Astrocyte of the cerebellum (primary cell): ENCODE results near the gene TMEM147.

Experiments used
- DNase-seq: peaks from one replicate; pipeline ENCODE4 v3.0.0-alpha.2; 2011; ENCODE audit warnings: low read depth
- H3K4me3 ChIP-seq: 2 replicates; pipeline ENCODE4 v1.5.1; 2011; ENCODE audit warnings: mild to moderate bottlenecking, low read depth, low read length, moderate library complexity
- in situ Hi-C: cut with HindIII; loops from 2 replicates; pipeline ENCODE4 v1.10.0; 2017; ENCODE audit warnings: low sequenced_read_pairs
- TF ChIP-seq, protein P1 (sequence below): IDR thresholded peaks from 2 replicates; pipeline ENCODE4 v1.5.1; 2012; ENCODE audit warnings: low read length, low read depth, moderate library complexity, mild to moderate bottlenecking; ENCODE audit errors: missing control alignments

TMEM147 gene

DNA sequence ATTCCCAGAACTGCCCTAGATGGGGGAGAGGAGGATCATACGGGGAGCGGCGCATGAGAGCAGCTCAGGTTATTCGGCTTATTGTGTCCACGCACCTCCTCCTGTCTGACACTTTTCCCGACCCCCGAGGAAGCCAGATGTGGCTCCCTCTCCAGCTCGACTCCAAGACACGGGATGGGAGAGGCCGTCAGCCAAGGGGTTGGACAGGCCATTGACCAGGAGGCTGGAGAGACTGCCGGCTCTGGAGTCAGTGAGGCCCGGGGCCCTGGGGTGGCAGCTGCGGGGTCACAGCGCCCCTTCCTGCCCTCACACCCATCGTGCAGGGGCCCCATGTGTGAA, 34.8 kb upstream of the TMEM147 start:
- TF ChIP-seq, protein P1, sequence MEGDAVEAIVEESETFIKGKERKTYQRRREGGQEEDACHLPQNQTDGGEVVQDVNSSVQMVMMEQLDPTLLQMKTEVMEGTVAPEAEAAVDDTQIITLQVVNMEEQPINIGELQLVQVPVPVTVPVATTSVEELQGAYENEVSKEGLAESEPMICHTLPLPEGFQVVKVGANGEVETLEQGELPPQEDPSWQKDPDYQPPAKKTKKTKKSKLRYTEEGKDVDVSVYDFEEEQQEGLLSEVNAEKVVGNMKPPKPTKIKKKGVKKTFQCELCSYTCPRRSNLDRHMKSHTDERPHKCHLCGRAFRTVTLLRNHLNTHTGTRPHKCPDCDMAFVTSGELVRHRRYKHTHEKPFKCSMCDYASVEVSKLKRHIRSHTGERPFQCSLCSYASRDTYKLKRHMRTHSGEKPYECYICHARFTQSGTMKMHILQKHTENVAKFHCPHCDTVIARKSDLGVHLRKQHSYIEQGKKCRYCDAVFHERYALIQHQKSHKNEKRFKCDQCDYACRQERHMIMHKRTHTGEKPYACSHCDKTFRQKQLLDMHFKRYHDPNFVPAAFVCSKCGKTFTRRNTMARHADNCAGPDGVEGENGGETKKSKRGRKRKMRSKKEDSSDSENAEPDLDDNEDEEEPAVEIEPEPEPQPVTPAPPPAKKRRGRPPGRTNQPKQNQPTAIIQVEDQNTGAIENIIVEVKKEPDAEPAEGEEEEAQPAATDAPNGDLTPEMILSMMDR: no peak
- no peak overlapping the region for H3K4me3 ChIP-seq
- in situ Hi-C loops: no loop called here
- no peak for DNase-seq

DNA sequence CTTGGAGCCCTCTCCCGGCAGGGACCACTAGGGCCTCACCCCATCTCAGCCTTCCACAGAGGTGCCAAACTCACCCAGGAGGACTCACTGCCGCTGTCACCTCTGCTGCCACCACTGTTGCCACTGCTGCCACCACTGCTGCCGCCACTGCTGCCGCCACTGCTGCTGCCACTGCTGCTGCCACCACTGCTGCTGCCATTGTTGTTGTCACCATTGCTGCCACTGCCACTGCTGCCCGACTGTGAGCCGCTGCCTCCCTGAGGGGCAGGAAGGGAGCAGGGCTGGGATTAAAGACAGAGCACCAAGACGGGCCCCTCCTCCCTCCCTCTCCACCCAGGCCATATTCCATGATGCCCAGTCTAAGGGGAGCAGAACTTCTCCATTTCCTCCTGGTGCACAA, 34.1 kb upstream of the TMEM147 start:
- TF ChIP-seq, protein P1: no peak
- H3K4me3 ChIP-seq: no peak overlapping the region
- in situ Hi-C loops: no loop called here
- DNase-seq: no peak

DNA sequence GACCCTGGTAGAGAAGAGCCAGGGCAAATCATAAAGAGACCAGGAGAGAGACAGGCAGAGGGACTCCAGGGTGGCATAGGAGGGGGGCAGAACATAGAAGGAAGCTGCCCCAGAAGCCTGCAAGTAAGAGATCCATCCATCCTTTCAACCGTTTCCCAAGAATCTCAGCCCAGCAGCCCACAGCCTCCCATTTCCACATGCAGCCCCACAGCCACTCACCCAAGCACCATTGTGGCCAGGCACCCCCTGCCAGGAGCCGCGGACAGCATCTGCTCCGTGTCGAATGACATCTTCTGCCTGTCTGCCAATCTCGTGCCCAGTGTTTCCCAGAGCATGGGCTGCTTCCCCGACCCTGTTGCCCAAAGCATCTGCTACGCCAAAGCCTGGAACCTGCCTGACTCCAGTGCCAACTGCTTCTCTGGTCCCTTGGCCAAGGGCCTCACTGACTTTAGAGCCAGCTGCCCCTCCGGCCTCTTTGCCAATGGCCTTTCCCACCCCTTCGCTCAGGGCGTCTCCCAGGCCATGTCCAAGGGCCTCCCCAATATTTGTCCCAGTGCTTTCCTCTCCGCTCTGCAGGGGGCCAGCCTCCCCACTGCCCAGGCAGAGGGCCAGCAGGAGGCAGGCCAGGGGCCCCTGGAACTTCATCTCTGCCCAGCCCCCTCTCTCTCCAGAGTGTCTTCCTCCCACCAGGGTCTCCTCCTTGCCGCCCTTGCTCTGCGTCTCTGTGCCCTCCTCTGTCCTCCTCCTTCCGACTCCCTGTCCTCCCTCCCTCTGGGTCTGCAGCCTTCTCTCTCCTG, 32.4 kb upstream of the TMEM147 start:
- TF ChIP-seq, protein P1: no peak
- H3K4me3 ChIP-seq: no peak overlapping the region
- no peak for DNase-seq
- in situ Hi-C loops: no loop called here

DNA sequence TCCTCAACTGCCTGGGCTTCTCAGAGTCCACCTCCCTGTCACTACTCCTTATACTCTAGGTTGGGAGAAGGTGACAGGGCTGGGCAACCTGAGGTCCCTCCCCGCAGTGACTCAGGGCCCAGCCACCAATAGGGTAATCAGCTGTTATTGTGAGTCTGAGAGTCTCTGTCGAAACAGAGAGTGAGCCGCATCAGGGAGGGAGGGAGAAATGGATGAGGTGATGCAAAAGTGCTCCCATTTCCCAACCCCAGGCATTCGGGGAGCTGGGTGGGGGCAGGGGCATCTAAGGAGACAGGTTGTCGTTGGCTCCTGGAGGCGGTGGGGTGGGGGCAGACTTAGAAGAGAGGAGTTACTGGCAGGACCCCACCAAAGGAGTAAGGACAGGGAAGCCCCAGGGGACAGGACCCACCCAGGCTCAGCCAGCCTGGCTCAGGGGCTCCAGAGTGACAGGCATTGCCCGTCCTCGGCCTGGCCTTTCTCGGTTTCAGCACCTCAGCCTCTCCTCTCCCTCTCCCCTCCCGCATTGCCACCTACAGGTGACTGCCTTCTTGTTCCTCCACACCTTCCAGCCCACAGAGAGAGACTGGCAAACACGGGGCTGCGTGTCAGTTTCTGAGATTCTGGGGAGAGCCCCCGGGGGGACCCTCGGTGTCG, 31.7 kb upstream of the TMEM147 start, which contains the start of gene DMKN:
Gene DMKN, minus strand, starts transcription at position 22 of the 654 bp plus-strand sequence. CDS start 174 bp downstream, outside the sequence.
- TF ChIP-seq, protein P1: no peak
- in situ Hi-C loops: no loop called here
- no peak within 1 kb of the TSS for H3K4me3 ChIP-seq
- no peak for DNase-seq

DNA sequence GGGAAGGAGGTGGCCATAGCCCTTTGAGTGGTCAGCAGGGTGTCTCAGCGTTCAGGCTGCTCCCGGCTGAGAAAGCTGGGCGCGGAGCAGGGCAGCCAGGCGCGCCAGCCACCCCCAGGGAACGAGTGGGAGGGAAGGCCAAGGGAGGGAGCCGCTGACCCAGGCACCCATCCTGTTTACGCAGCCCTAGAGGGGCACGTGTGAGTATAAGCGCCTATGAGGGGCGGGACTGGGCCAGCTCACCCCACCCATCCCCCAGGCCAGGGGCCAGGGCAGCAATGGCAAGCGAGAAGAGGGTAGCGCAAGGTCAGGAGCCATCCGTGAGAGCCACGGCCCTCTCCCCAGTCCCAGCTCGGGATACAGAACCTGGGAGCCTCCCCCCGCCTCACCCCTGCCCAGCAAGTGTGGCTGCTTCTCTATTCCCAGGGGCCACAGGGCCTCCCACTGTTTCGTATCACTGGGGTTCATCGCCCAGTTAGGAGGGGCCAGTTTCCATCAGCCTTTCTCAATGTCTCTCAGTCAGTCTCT, 31.1 kb upstream of the TMEM147 start:
- in situ Hi-C loops: no loop called here
- DNase-seq: no peak
- H3K4me3 ChIP-seq: no peak overlapping the region
- TF ChIP-seq, protein P1: no peak

DNA sequence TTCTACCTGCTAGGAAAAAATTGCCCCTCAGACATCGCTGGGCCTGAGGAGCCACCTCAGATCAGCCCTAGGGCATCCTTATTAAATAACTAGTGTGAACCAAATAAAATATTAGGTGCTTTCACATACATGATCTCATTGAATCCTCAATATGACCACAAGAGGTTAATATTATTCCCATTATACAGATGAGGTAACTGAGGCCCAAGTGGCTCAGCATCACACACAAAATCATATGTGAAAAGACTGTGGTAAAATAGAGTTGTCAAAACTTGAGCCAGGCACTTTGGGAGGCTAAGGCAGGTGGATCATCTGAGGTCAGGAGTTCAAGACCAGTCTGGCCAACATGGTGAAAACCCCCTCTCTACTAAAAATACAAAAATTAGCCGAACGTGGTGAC, 29.1 kb upstream of the TMEM147 start:
- TF ChIP-seq, protein P1: no peak
- in situ Hi-C loops: no loop called here
- no peak overlapping the region for H3K4me3 ChIP-seq
- no peak for DNase-seq
